ENCODE results near the gene ZNF155.

The ZNF155 gene

DNA sequence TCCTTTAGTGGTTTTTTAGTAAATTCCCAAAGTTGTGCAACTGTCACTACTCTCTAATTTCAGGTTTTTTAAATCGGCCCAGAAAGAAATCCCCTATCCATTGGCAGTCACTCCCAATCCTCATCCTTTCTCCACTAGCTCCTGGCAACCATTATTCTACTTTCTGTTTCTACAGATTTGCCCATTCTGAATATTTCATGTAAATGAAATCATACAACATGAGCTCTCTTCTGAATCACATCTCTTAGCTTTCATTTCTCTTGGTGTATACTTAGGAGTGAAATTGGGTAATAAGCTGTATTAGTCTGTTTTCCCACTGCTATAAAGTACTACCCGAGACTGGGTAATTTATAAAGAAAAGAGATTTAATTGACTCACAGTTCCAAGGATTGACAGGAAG, 58.2 kb downstream of the ZNF155 start:
- Histone ChIP-seq H3K4me2 (ENCODE audit: low read depth, low read length) (no peak overlapping the region), H3K4me1 (ENCODE audit: low read length) (no peaks in the 10 kb centered on the region), H3K9me2 (replicated peaks; ENCODE audit: insufficient read depth, low read length) (no peaks in the 10 kb centered on the region), H3K79me2 (ENCODE audit: low read length) (no peaks in the 10 kb centered on the region), H3K9ac (ENCODE audit: low read length) (no peak overlapping the region), H4K20me1 (ENCODE audit: insufficient read depth, low read length) (no peaks in the 10 kb centered on the region), H3K4me3 (ENCODE audit: low read length) (no peak overlapping the region), H3K9me3 (replicated peaks; ENCODE audit: insufficient read depth, low read length) (no peaks in the 10 kb centered on the region), H3F3A (ENCODE audit: insufficient read depth, low read length) (no peaks in the 10 kb centered on the region), H3K36me3 (replicated peaks; ENCODE audit: insufficient read depth, low read length) (no peaks in the 10 kb centered on the region), H3K27ac (ENCODE audit: low read length) (no peak overlapping the region), H3K27me3 (replicated peaks; ENCODE audit: insufficient read depth, low read length) (no peaks in the 10 kb centered on the region; the same call in 1 of the 2 replicates), H2AFZ (ENCODE audit: low read length) (no peak overlapping the region)
- DNase-seq: no peak
- TF ChIP-seq EZH2 (optimal IDR thresholded peaks at IDR 0.05; ENCODE audit: low read depth, low read length) (no peak), EZH2phosphoT487 (IDR thresholded peaks at IDR 0.05; ENCODE audit: low read length) (no peak)
- TF ChIP-seq, protein P1, sequence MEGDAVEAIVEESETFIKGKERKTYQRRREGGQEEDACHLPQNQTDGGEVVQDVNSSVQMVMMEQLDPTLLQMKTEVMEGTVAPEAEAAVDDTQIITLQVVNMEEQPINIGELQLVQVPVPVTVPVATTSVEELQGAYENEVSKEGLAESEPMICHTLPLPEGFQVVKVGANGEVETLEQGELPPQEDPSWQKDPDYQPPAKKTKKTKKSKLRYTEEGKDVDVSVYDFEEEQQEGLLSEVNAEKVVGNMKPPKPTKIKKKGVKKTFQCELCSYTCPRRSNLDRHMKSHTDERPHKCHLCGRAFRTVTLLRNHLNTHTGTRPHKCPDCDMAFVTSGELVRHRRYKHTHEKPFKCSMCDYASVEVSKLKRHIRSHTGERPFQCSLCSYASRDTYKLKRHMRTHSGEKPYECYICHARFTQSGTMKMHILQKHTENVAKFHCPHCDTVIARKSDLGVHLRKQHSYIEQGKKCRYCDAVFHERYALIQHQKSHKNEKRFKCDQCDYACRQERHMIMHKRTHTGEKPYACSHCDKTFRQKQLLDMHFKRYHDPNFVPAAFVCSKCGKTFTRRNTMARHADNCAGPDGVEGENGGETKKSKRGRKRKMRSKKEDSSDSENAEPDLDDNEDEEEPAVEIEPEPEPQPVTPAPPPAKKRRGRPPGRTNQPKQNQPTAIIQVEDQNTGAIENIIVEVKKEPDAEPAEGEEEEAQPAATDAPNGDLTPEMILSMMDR (IDR thresholded peaks at IDR 0.05; ENCODE audit: low read length): no peak
